ENCODE measurements around the gene ODAD3. TPM values are rescaled to one million over a fixed set of nuclear protein-coding genes. Genes with fewer than 3 reads are reported as not detected.
"Not testable (repeated sequence)": the region's sequence is repeated elsewhere in the genome, so short reads cannot be mapped to it uniquely, and the experiment has no call there.

The ODAD3 gene
- total RNA-seq, 2 experiments from 2014 or later = not detected

GRCh38 chr19:11475861-11476260 is 40.9 kb upstream of the ODAD3 start:
- no peak overlapping the region for H3K27ac Mint-ChIP-seq
- DNase-seq = no peak
- H3K9me3 Mint-ChIP-seq (ENCODE audit: insufficient read depth) = no peaks in the 10 kb centered on the region
- H3K4me1 Mint-ChIP-seq (ENCODE audit: low read depth) = peaks cover 5% of the 10 kb centered on the region
- no peaks in the 10 kb centered on the region for H3K36me3 Mint-ChIP-seq (ENCODE audit: low read depth)
- ChIA-PET POLR2A (no interaction called here), CTCF (no interaction called here)
- no peak for ATAC-seq
- no peak overlapping the region for H3K4me3 Mint-ChIP-seq
- peaks cover 29% of the 10 kb centered on the region for H3K27me3 Mint-ChIP-seq (ENCODE audit: low read depth)

GRCh38 chr19:11475343-11475742 is 40.4 kb upstream of the ODAD3 start:
- H3K36me3 Mint-ChIP-seq (ENCODE audit: low read depth); CTCF ChIA-PET; DNase-seq; H3K9me3 Mint-ChIP-seq (ENCODE audit: insufficient read depth); ATAC-seq; H3K4me3 Mint-ChIP-seq; H3K4me1 Mint-ChIP-seq (ENCODE audit: low read depth); POLR2A ChIA-PET; H3K27ac Mint-ChIP-seq: not testable (repeated sequence)
- peaks cover 29% of the 10 kb centered on the region for H3K27me3 Mint-ChIP-seq (ENCODE audit: low read depth)

- POLR2A ChIA-PET = no interaction called here
- Mint-ChIP-seq H3K4me1 (ENCODE audit: low read depth) (no peaks in the 10 kb centered on the region), H3K27me3 (ENCODE audit: low read depth) (peaks cover 23% of the 10 kb centered on the region)
Measured at GRCh38 chr19:11473725-11474124, 38.8 kb upstream of the ODAD3 start.

DNA sequence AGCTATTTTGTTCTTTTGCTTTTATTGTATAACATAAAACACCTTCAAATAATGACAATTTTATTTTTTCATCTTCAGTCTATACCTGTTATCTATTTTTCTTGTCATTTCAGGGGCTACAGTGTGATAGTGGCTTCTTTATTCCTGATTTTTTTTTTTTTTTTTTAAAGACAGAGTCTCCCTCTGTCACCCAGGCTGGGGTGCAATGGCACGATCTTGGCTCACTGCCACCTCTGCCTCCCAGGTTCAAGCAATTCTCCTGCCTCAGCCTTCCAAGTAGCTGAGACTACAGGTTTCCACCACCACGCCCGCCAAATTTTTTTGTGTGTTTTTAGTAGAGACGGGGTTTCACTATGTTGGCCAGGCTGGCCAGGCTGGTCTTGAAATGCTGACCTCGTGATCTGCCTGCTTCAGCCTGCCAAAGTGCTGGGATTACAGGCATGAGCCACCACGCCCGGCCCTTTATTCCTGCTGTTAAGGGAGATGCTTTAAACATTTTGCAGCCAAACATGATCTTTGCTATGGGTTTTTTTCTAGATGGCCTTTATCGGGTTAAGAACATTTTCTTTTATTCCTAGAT is 33.4 kb upstream of the ODAD3 start:
- H3K27ac Mint-ChIP-seq; H3K4me3 Mint-ChIP-seq; ATAC-seq; H3K9me3 Mint-ChIP-seq (ENCODE audit: insufficient read depth); H3K27me3 Mint-ChIP-seq (ENCODE audit: low read depth); H3K36me3 Mint-ChIP-seq (ENCODE audit: low read depth); H3K4me1 Mint-ChIP-seq (ENCODE audit: low read depth); DNase-seq: not testable (repeated sequence)
- POLR2A ChIA-PET = interaction anchor here (0.7 kb wide), 1 partner anchor 595 kb away, joined by 5 read pairs; no protein-coding TSS in a partner anchor
- CTCF ChIA-PET = interaction anchor here (1.0 to 1.8 kb wide), 3 partner anchors 33 to 87 kb away, joined by 3 to 7 read pairs (median 4); partner anchors contain the start of gene PRKCSH

More at GRCh38 chr19:11473725-11474124, 38.8 kb upstream of the ODAD3 start:
- Mint-ChIP-seq H3K9me3 (ENCODE audit: insufficient read depth) (no peaks in the 10 kb centered on the region), H3K4me3 (no peak overlapping the region), H3K27ac (no peak overlapping the region), H3K36me3 (ENCODE audit: low read depth) (no peaks in the 10 kb centered on the region)
- CTCF ChIA-PET = interaction anchor here (0.9 to 1.7 kb wide), 2 partner anchors 9 to 93 kb away, joined by 3 to 5 read pairs; no protein-coding TSS in a partner anchor
- DNase-seq = no peak
- no peak for ATAC-seq

- ATAC-seq = no peak
- Mint-ChIP-seq H3K9me3 (ENCODE audit: insufficient read depth) (no peaks in the 10 kb centered on the region), H3K27me3 (ENCODE audit: low read depth) (peaks cover 1% of the 10 kb centered on the region), H3K27ac (no peak overlapping the region), H3K4me3 (no peak overlapping the region), H3K4me1 (ENCODE audit: low read depth) (no peaks in the 10 kb centered on the region), H3K36me3 (ENCODE audit: low read depth) (no peaks in the 10 kb centered on the region)
- POLR2A ChIA-PET = no interaction called here
- CTCF ChIA-PET = no interaction called here
- no peak for DNase-seq
Measured at GRCh38 chr19:11465600-11465999, 30.7 kb upstream of the ODAD3 start.

GRCh38 chr19:11464333-11465265 is 29.7 kb upstream of the ODAD3 start:
- POLR2A ChIA-PET = no interaction called here
- H3K27ac Mint-ChIP-seq = no peak overlapping the region
- no peaks in the 10 kb centered on the region for H3K36me3 Mint-ChIP-seq (ENCODE audit: low read depth)
- H3K4me1 Mint-ChIP-seq (ENCODE audit: low read depth) = no peaks in the 10 kb centered on the region
- H3K4me3 Mint-ChIP-seq = no peak overlapping the region
- peaks cover 10% of the 10 kb centered on the region for H3K27me3 Mint-ChIP-seq (ENCODE audit: low read depth)
- ATAC-seq (no peak), DNase-seq (no peak)
- H3K9me3 Mint-ChIP-seq (ENCODE audit: insufficient read depth) = no peaks in the 10 kb centered on the region
- CTCF ChIA-PET = no interaction called here

GRCh38 chr19:11463391-11463790 is 28.5 kb upstream of the ODAD3 start:
- ChIA-PET POLR2A (no interaction called here), CTCF (no interaction called here)
- ATAC-seq (no peak), DNase-seq (no peak)
- Mint-ChIP-seq H3K27ac (no peak overlapping the region), H3K27me3 (ENCODE audit: low read depth) (peaks cover 10% of the 10 kb centered on the region), H3K9me3 (ENCODE audit: insufficient read depth) (no peaks in the 10 kb centered on the region), H3K36me3 (ENCODE audit: low read depth) (no peaks in the 10 kb centered on the region), H3K4me1 (ENCODE audit: low read depth) (no peaks in the 10 kb centered on the region), H3K4me3 (no peak overlapping the region)

- no peak for ATAC-seq
- H3K4me1 Mint-ChIP-seq (ENCODE audit: low read depth) = no peaks in the 10 kb centered on the region
- ChIA-PET CTCF (no interaction called here), POLR2A (no interaction called here)
- no peak overlapping the region for H3K27ac Mint-ChIP-seq
- DNase-seq = no peak
- H3K4me3 Mint-ChIP-seq = no peak overlapping the region
- peaks cover 10% of the 10 kb centered on the region for H3K27me3 Mint-ChIP-seq (ENCODE audit: low read depth)
- H3K36me3 Mint-ChIP-seq (ENCODE audit: low read depth) = no peaks in the 10 kb centered on the region
- H3K9me3 Mint-ChIP-seq (ENCODE audit: insufficient read depth) = no peaks in the 10 kb centered on the region
Measured at GRCh38 chr19:11461453-11461852, 26.5 kb upstream of the ODAD3 start.

GRCh38 chr19:11460207-11460606 is 25.3 kb upstream of the ODAD3 start:
- no peaks in the 10 kb centered on the region for H3K4me1 Mint-ChIP-seq (ENCODE audit: low read depth)
- H3K27me3 Mint-ChIP-seq (ENCODE audit: low read depth) = peaks cover 10% of the 10 kb centered on the region
- POLR2A ChIA-PET = no interaction called here
- H3K9me3 Mint-ChIP-seq (ENCODE audit: insufficient read depth) = no peaks in the 10 kb centered on the region
- CTCF ChIA-PET = no interaction called here
- no peaks in the 10 kb centered on the region for H3K36me3 Mint-ChIP-seq (ENCODE audit: low read depth)
- DNase-seq (no peak), ATAC-seq (no peak)
- no peak overlapping the region for H3K27ac Mint-ChIP-seq
- H3K4me3 Mint-ChIP-seq = no peak overlapping the region

DNA sequence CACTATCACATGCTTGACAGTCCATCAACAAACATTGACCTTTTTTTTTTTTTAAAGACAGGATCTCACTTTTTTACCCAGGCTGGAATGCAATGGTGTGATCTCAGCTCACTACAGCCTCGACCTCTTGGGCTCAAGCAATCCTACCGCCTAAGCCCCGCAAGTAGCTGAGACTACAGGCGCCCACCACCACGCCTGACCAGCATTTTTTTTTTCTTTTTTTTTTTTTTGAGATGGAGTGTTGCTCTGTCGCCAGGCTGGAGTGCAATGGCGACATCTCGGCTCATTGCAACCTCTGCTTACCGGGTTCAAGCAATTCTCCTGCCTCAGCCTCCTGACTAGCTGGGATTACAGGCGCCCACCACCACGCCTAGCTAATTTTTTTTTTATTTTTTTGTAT is 24.0 kb upstream of the ODAD3 start:
- H3K9me3 Mint-ChIP-seq (ENCODE audit: insufficient read depth); POLR2A ChIA-PET; DNase-seq; H3K4me3 Mint-ChIP-seq; H3K4me1 Mint-ChIP-seq (ENCODE audit: low read depth); H3K27ac Mint-ChIP-seq; H3K27me3 Mint-ChIP-seq (ENCODE audit: low read depth); ATAC-seq; H3K36me3 Mint-ChIP-seq (ENCODE audit: low read depth): not testable (repeated sequence)
- CTCF ChIA-PET = interaction anchor here (1.7 kb wide), 1 partner anchor 24 kb away, joined by 5 read pairs; no protein-coding TSS in a partner anchor

- no peak for DNase-seq
- Mint-ChIP-seq H3K4me1 (ENCODE audit: low read depth) (no peaks in the 10 kb centered on the region), H3K4me3 (no peak overlapping the region), H3K9me3 (ENCODE audit: insufficient read depth) (no peaks in the 10 kb centered on the region), H3K27me3 (ENCODE audit: low read depth) (peaks cover 10% of the 10 kb centered on the region), H3K36me3 (ENCODE audit: low read depth) (no peaks in the 10 kb centered on the region), H3K27ac (no peak overlapping the region)
- CTCF ChIA-PET = interaction anchor here (1.7 kb wide), 1 partner anchor 24 kb away, joined by 5 read pairs; no protein-coding TSS in a partner anchor
- no peak for ATAC-seq
- POLR2A ChIA-PET = no interaction called here
Measured at GRCh38 chr19:11458236-11458900, 23.4 kb upstream of the ODAD3 start.

DNA sequence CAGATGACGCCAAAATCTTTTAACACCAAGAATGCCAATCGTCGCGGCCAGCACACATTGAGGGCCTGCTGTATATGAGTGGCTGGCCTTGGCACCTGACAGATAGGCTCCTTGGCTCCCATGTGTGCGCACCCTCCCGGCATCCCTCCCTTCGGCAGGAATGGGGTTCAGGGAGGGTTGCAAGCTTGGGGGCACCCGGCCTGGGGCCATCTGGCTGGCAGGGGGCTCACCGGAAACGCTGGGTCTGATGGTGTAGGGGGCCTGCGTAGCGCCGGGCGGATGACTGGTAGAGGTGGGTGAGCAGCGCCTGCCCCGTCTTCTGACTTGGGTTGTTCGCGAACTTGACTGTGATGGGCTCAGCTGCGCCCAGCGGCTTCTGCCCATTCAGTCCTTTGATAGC is 22.9 kb upstream of the ODAD3 start:
- ChIA-PET POLR2A (no interaction called here), CTCF (interaction anchor here (1.6 kb wide), 1 partner anchor 75 kb away, joined by 5 read pairs; no protein-coding TSS in a partner anchor)
- H3K4me1 Mint-ChIP-seq (ENCODE audit: low read depth) = no peaks in the 10 kb centered on the region
- no peak overlapping the region for H3K4me3 Mint-ChIP-seq
- H3K9me3 Mint-ChIP-seq (ENCODE audit: insufficient read depth) = no peaks in the 10 kb centered on the region
- DNase-seq = no peak
- no peaks in the 10 kb centered on the region for H3K36me3 Mint-ChIP-seq (ENCODE audit: low read depth)
- peaks cover 10% of the 10 kb centered on the region for H3K27me3 Mint-ChIP-seq (ENCODE audit: low read depth)
- no peak overlapping the region for H3K27ac Mint-ChIP-seq
- ATAC-seq = no peak
